SJCRH30 (cell line): Measurements from ENCODE around the gene PLA2G3. TPM values are rescaled to one million over a fixed set of nuclear protein-coding genes. Genes with fewer than 3 reads are reported as not detected.
A peak's percentile ranks its signal among the peaks of the same experiment; 100 is the strongest.
"Not testable (repeated sequence)": the region's sequence is repeated elsewhere in the genome, so short reads cannot be mapped to it uniquely, and the experiment has no call there.

Experiments used
- DNase-seq, 2 experiments: peaks; one replicate each; pipeline ENCODE4 v3.0.0-alpha.2; 2015 to 2020
- H3K27ac ChIP-seq: fragments of 250-450 bp; sonication (Bioruptor Pico); 2 replicates; pipeline ENCODE4 v1.5.1; 2020; ENCODE audit warnings: mild to moderate bottlenecking, moderate library complexity
- H3K27me3 ChIP-seq: fragments of 250-450 bp; sonication (Bioruptor Pico); 2 replicates; pipeline ENCODE4 v1.5.1; 2020; ENCODE audit warnings: mild to moderate bottlenecking, moderate library complexity
- H3K36me3 ChIP-seq: fragments of 250-450 bp; sonication (Bioruptor Pico); 2 replicates; pipeline ENCODE4 v1.5.1; 2020; ENCODE audit warnings: mild to moderate bottlenecking, moderate library complexity
- H3K4me1 ChIP-seq: fragments of 250-450 bp; sonication (Bioruptor Pico); 2 replicates; pipeline ENCODE4 v1.5.1; 2020; ENCODE audit warnings: mild to moderate bottlenecking, moderate library complexity
- H3K4me3 ChIP-seq: fragments of 250-450 bp; sonication (Bioruptor Pico); 2 replicates; pipeline ENCODE4 v1.5.1; 2020; ENCODE audit warnings: mild to moderate bottlenecking, moderate library complexity
- H3K9me3 ChIP-seq: fragments of 250-450 bp; sonication (Bioruptor Pico); replicated peaks from 2 replicates; pipeline ENCODE4 v1.5.1; 2020; ENCODE audit warnings: mild to moderate bottlenecking, moderate library complexity
- total RNA-seq: library from RNA; depleted of rRNA; stranded (reverse); fragments of >200 nt; shearing (Covaris generic); gene quantifications from 2 replicates; pipeline ENCODE4 v1.2.3, GENCODE V29; 2014

Gene PLA2G3
- total RNA-seq, 1 experiment from 2014 or later = 0.87 TPM

GRCh38 chr22:31122532-31123291 lies 17.6 kb downstream of the PLA2G3 start, which contains the start of gene INPP5J:
Gene INPP5J (plus strand): TSS chr22:31122966. CDS start chr22:31123015, 49 bp downstream.
- Histone ChIP-seq H3K9me3 (no peaks in the 10 kb centered on the region), H3K27ac (no peak within 1 kb of the TSS), H3K4me3 (peak within 1 kb of the TSS; percentile 21; the same call in 1 of the 2 replicates), H3K4me1 (no peaks in the 10 kb centered on the region), H3K36me3 (no peaks in the 10 kb centered on the region), H3K27me3 (no peaks in the 10 kb centered on the region)
- peak; percentile 37 to 53 for DNase-seq

- Histone ChIP-seq H3K4me3 (no peak overlapping the region), H3K4me1 (no peaks in the 10 kb centered on the region), H3K27ac (no peak overlapping the region), H3K27me3 (no peaks in the 10 kb centered on the region), H3K9me3 (no peaks in the 10 kb centered on the region), H3K36me3 (no peaks in the 10 kb centered on the region)
- no peak for DNase-seq
Observed at GRCh38 chr22:31122196-31122531, 18.1 kb downstream of the PLA2G3 start.

GRCh38 chr22:31121403-31121802 lies 18.9 kb downstream of the PLA2G3 start:
- H3K36me3 ChIP-seq = no peaks in the 10 kb centered on the region
- no peaks in the 10 kb centered on the region for H3K4me1 ChIP-seq
- no peak overlapping the region for H3K4me3 ChIP-seq
- no peaks in the 10 kb centered on the region for H3K9me3 ChIP-seq
- DNase-seq = no peak
- H3K27me3 ChIP-seq = no peaks in the 10 kb centered on the region
- no peak overlapping the region for H3K27ac ChIP-seq

- no peak for DNase-seq
- Histone ChIP-seq H3K27ac (no peak overlapping the region), H3K27me3 (no peaks in the 10 kb centered on the region), H3K36me3 (no peaks in the 10 kb centered on the region), H3K4me3 (no peak overlapping the region), H3K4me1 (no peaks in the 10 kb centered on the region), H3K9me3 (no peaks in the 10 kb centered on the region)
Observed at GRCh38 chr22:31120642-31121041, 19.7 kb downstream of the PLA2G3 start.

- Histone ChIP-seq H3K4me3 (no peak overlapping the region), H3K4me1 (no peaks in the 10 kb centered on the region), H3K36me3 (no peaks in the 10 kb centered on the region), H3K9me3 (no peaks in the 10 kb centered on the region), H3K27ac (no peak overlapping the region), H3K27me3 (no peaks in the 10 kb centered on the region)
- no peak for DNase-seq
Observed at GRCh38 chr22:31120230-31120629, 20.1 kb downstream of the PLA2G3 start.

GRCh38 chr22:31119026-31119717 lies 21.1 kb downstream of the PLA2G3 start:
- H3K4me1 ChIP-seq = no peaks in the 10 kb centered on the region
- H3K27ac ChIP-seq = no peak overlapping the region
- no peak overlapping the region for H3K4me3 ChIP-seq
- no peaks in the 10 kb centered on the region for H3K36me3 ChIP-seq
- no peaks in the 10 kb centered on the region for H3K27me3 ChIP-seq
- no peaks in the 10 kb centered on the region for H3K9me3 ChIP-seq
- no peak for DNase-seq

- no peak overlapping the region for H3K27ac ChIP-seq
- H3K27me3 ChIP-seq = no peaks in the 10 kb centered on the region
Observed at GRCh38 chr22:31118046-31118820, 22.1 kb downstream of the PLA2G3 start.

GRCh38 chr22:31112547-31113091 lies 27.7 kb downstream of the PLA2G3 start:
- DNase-seq, H3K27ac ChIP-seq, H3K4me1 ChIP-seq, H3K9me3 ChIP-seq, H3K36me3 ChIP-seq, H3K4me3 ChIP-seq, H3K27me3 ChIP-seq: not testable (repeated sequence)

More at GRCh38 chr22:31118046-31118820, 22.1 kb downstream of the PLA2G3 start:
- H3K9me3 ChIP-seq = no peaks in the 10 kb centered on the region
- no peak overlapping the region for H3K4me3 ChIP-seq
- no peaks in the 10 kb centered on the region for H3K4me1 ChIP-seq
- no peaks in the 10 kb centered on the region for H3K36me3 ChIP-seq
- no peak for DNase-seq

GRCh38 chr22:31107894-31108218 lies 32.5 kb downstream of the PLA2G3 start:
- Histone ChIP-seq H3K27ac (no peak overlapping the region), H3K9me3 (no peaks in the 10 kb centered on the region), H3K4me1 (no peaks in the 10 kb centered on the region), H3K36me3 (no peaks in the 10 kb centered on the region), H3K27me3 (no peaks in the 10 kb centered on the region), H3K4me3 (peak overlapping the region; percentile 25)
- no peak for DNase-seq

- H3K27me3 ChIP-seq = no peaks in the 10 kb centered on the region
- no peak within 1 kb of the TSS for H3K27ac ChIP-seq
- H3K9me3 ChIP-seq = no peaks in the 10 kb centered on the region
- H3K36me3 ChIP-seq = no peaks in the 10 kb centered on the region
- H3K4me3 ChIP-seq = peak within 1 kb of the TSS; percentile 25
- DNase-seq = peak; percentile 68 to 73
- no peaks in the 10 kb centered on the region for H3K4me1 ChIP-seq
Observed at GRCh38 chr22:31107178-31107893, 33.0 kb downstream of the PLA2G3 start, which contains the start of gene SELENOM. Gene SELENOM (minus strand): TSS chr22:31107568. CDS start chr22:31107505, 63 bp downstream.

- Histone ChIP-seq H3K9me3 (no peaks in the 10 kb centered on the region), H3K27ac (no peak overlapping the region), H3K4me1 (no peaks in the 10 kb centered on the region), H3K4me3 (no peak overlapping the region), H3K27me3 (no peaks in the 10 kb centered on the region), H3K36me3 (no peaks in the 10 kb centered on the region)
- no peak for DNase-seq
Observed at GRCh38 chr22:31106731-31107177, 33.6 kb downstream of the PLA2G3 start.

GRCh38 chr22:31106001-31106571 lies 34.2 kb downstream of the PLA2G3 start:
- no peak for DNase-seq
- Histone ChIP-seq H3K9me3 (no peaks in the 10 kb centered on the region), H3K27ac (no peak overlapping the region), H3K4me3 (no peak overlapping the region), H3K4me1 (no peaks in the 10 kb centered on the region), H3K27me3 (no peaks in the 10 kb centered on the region), H3K36me3 (0 out of 2 replicates have a peak, but pooled peaks cover under 1% of the 10 kb centered on the region)

- no peaks in the 10 kb centered on the region for H3K9me3 ChIP-seq
- no peak overlapping the region for H3K4me3 ChIP-seq
- H3K36me3 ChIP-seq = 0 out of 2 replicates have a peak, but pooled peaks cover 3% of the 10 kb centered on the region
- DNase-seq = no peak
- no peak overlapping the region for H3K27ac ChIP-seq
- no peaks in the 10 kb centered on the region for H3K4me1 ChIP-seq
- H3K27me3 ChIP-seq = no peaks in the 10 kb centered on the region
Observed at GRCh38 chr22:31105282-31105929, 34.9 kb downstream of the PLA2G3 start.
